SH-SY5Y (cell line): ENCODE measurements around the gene FGF1.

Experiments
- GATA2 ChIP-seq: IDR thresholded peaks from 2 replicates; pipeline ENCODE4 v1.6.1; 2011; ENCODE audit warnings: mild to moderate bottlenecking, low read depth, low read length
- GATA3 ChIP-seq: IDR thresholded peaks from 2 replicates; pipeline ENCODE4 v1.6.1; 2011; ENCODE audit warnings: low read depth, mild to moderate bottlenecking, low read length, moderate library complexity

The FGF1 gene

DNA sequence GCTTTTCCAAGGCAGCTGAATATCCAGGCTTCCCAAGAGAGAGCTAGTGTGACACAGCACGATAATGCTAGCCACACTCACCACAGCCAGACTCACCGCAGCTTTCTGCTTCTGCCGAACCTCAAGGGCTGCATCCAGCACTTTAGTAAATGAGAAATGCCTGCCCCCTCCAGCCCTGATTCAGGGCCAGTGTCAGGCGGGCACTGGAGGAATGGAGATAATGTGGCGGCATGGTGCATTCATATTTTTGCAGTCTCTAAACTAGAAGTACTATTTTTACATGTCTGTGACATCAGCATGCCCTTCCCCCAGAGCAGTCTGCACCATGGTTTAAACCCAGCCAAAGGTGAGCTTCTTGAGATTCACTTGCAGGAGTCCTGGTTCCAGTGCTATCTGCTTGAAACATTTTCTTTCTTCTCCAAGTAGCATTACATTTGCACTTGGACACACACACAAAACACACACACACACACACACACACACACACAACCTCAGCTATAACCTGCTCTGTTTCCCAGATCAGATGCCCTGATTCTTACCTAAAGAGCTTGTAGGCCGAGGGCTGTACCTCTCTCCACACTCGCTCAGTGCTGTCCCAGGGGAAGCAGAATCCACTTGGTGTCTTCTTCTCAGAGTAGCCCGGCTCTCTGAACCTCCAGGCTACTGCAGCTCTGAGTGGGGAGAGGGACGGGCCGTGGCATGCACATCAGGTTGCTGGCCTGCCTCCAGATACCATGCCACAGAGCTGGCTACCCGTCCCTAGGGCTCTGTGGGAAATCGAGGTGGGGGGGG is at the start of gene FGF1:
TSS of gene FGF1 (minus strand) at position 673 of the 792 bp plus-strand sequence. CDS start 71,963 bp downstream, outside the sequence.
- TF ChIP-seq GATA2, result no peak; the same call in 1 of the 2 replicates
- TF ChIP-seq GATA3, result no peak

DNA sequence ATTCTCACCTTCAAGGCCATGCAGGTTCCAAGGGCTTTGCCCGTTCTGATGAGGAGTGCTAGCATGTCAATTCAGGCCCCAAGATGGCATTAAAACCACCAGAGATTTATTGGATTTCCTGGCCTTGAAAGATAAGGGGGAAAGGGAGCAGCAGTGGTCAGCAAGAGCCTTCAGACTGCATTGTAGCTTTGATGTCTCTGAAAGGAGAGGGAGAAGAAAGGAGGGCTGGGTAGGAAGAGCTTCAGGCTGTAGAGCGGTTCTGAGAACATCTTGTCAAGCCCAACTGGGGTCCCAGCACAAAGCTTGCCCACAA is 41.8 kb upstream of the FGF1 start:
- TF ChIP-seq GATA2, result no peak
- no peak for TF ChIP-seq GATA3

DNA sequence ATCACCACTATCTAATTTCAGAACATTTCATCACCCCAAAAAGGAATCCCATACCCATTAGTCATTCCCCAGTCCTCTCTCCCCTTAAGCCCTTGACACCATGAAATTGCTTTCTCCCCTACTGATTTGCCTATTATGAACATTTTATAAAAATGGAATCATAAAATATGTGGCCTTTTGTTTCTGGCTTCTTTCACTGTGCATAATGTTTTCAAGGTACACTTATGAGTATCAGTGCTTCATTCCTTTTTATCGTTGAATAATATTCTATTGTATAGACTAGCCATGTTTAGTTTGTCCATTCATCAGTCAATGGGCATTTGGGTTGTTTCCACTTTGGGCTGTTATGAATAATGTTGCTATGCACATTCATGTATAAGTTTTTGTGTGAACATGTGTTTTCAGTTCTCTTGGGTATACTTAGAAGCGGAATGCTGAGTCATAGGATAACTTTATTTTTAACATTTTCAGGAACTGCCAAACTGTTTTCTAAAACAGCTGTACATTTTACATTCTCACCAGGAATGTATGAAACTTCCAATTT is 40.4 kb upstream of the FGF1 start:
- no peak for TF ChIP-seq GATA2
- TF ChIP-seq GATA3, result no peak

DNA sequence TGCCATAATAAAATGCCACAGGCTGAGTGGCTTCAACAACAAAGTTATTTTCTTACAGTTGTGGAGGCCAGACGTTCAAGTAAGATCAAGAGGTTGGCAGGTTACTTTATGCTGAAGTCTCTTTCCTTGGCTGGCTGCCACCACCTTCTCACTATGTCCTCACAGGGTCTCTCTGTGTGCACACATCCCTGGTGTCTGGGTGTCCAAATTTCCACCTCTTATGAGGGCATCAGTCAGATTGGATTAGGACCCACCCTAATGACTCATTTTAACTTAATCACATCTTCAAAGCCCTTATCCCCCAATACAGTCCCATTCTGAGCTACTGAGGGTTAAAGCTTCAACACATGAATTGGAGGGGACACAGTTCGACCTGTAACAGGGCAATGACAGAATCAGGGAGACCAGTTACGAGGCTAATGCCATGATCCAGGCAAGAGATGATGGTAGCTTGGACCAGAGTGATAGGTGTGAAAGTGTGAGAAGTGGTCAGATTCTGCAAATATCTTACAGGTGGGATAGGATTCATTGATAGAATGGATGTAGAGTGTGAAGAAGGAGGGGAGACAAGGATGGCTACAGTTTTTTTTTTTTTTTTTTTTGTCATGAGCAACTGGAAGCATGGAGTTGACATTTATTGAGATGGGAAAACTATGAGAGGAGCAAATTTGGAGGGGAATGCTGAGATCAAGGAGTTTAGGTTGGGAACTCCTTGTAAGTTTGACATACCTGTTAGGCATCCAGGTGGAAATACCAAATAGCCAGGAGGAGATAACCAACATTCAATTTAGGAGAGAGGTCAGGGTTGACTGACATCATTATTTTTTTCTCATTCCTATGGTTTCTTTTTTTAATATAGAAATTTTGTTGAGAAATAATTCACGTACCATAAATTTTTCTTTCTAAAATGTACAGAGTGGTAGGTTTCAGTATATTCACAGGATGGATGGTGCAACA is 39.6 kb upstream of the FGF1 start:
- TF ChIP-seq GATA3 (no peak), GATA2 (no peak)

DNA sequence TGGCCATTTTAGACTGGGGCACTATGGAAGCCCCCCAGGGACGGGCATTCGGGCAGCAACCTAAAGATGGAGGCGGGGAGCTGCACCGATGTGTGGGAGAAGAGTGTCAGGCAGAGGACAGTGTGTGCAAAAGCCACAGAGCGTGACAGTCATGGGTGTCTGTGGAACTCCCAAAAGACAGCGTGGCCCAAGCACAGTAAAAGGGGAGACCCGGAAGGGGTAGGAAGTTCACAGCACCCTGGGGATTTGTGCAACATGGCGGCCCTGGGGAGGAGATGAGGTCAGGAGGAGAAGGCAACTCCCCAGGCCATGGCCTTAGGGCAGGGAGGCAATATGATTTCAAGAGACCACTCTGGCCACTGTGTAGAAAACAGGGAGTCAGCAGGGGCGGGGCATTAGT is 38.9 kb upstream of the FGF1 start:
- no peak for TF ChIP-seq GATA2
- TF ChIP-seq GATA3, result no peak

DNA sequence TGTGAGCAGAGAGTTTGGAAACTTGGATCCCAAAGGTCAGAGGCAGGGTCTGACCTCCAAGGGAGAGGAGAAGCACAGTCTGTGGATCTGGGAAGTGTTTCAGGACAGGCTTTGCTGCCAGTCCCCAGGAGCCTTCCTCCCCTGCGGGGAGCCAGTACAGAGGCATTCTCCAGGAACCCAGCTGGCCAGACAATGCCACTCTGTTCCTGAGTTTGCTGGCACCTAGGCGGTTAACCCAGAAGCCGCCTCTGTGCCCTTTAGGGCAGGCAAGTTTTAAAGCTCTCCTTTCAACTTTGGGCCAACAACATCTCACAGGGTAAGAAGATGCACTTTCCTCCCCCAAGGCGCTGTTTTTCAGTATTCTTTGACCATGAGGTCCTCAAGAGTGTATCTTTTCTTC is 37.0 kb upstream of the FGF1 start:
- TF ChIP-seq GATA2 (no peak), GATA3 (no peak)

DNA sequence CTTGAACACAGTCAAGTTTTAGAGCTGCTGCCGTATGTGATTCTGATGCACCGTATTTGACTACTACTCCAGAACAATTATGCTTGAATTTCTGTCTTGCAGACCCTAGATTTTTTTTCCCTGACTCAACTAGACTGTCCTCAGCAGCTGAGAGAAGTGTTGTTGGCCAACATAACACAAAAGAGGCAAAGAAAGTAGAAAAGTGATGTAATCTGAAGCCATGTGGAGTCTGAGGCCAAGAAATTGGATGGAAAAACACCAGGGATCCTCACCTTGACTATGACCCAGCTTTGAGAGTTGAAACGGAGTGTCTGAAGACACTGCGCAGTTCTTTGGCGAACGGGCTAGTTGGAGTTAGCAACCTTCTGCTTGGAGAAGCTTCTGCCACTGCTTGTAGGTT is 36.3 kb upstream of the FGF1 start:
- no peak for TF ChIP-seq GATA2
- TF ChIP-seq GATA3, result no peak

DNA sequence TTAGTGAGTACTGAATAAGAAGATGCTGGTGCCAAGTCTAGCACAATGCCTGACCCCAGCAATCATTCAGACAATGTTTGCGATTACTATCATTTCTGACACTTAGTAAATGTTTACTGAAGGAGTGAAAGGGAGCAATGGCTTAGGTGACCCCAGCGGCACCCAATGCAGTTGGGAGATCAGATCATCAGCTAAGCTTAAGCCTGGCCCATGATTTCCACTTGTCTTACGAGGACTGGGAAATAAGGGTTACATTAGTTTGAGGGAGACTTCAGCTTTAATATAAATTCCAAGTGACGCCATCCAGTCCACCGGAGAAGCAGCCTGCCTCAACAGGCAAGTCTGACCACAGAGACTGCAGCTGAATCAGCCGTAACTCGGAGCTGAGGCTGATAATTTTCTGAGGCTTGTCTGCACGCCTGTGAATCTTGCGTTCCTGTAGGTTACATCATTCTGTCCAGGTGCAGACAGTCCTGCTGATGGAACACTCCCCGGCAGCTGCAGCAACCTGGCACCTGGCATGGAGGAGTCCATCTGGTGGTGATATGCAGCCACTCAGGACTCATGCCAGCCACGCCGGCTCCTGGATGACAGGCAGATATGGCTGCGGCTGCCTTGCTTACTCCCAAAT is 34.9 kb upstream of the FGF1 start:
- TF ChIP-seq GATA3, result no peak
- no peak for TF ChIP-seq GATA2

DNA sequence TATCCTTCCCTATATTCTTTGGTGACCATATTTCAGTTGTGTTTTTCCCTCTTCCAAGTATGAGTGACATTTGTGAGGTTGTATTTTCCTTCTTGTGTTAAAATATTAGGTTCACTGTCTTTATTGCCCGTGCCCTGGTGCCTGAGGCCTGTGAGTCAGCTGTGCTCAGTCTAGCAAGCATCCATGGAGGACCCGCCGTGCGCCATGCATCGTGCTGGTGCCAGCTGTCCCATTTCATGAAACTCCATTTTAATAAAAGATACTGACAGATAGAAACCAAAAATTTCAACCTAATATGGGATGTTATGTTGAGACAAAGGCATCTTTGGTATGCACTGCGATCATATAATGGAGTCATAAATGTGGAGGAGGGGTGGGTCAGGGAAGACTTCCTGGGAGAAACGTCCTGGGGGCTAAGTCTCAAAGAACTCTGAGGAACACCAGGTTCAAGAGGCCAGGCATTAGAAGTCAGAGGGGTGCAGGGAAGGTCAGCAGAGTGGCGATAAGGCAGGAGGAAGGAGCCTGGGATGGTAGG is 34.0 kb upstream of the FGF1 start:
- TF ChIP-seq GATA2 (no peak), GATA3 (no peak)

DNA sequence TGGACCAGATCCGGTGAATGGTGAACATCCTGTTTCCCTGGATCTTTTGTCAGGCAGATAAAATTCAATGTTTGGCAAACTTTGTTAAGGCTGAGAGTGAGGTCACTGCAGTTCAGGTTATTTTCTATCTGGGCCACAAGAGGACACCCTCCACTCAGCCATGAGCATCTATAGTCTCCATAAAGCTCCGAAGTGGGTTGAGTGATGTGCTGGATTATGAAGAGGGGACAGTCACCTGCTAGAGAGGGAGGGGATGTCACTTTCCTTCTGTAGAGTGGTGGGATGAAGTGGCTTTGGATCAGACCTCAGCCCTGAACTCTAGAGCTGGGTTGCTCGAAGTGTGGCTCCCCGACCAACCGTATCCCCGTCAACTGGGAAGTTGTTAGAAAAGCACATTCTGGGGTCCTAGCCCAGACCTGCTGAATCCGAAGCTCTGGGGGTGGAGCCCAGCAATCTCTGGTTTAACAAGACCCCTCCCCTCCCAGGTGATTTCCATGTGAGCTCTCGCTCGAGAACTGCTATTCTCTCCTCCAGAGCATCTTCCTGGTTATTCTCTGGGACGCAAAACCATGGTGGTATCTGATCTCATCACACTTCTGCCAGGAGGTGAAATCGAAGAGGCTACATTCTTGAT is 31.8 kb upstream of the FGF1 start:
- TF ChIP-seq GATA2, result no peak
- no peak for TF ChIP-seq GATA3

DNA sequence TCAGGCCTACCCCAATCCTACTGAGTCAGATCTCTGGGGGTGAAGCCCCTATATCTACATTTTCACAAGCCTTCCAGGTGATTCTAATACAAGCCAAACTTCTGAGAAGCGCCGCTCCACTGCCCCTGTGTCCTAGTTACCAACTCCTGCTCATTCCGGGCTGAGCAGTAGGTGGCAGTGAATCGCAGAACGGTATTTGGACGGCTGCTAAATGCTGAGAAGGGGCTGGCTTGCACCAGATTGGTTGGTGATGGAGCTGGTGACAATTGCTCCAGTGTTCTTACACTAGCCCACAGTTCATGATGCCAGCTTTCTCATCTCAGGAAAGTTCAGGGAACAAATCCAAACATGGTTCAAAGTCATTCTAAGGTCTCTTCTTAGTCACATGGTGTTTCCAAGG is 31.1 kb upstream of the FGF1 start:
- TF ChIP-seq GATA3 (no peak), GATA2 (no peak)

DNA sequence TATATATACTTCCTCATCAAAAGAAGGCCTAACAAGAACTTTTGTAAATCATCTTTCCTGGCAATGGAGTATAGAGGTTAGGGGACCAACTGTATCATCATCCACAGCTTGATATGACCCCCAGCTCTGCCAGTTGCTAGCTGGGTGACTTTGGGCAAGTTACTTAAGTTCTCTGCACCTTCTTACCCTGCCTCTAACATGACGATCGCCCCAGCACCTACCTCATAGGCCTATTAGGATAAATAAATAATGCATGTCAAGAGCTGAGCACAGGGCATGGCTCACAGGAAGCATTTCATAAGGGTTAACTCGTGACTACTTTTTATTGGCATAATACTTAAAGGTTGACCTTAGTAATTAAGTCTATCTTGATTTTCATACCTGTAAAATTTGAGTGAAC is 29.4 kb upstream of the FGF1 start:
- TF ChIP-seq GATA3, result no peak
- TF ChIP-seq GATA2, result no peak

DNA sequence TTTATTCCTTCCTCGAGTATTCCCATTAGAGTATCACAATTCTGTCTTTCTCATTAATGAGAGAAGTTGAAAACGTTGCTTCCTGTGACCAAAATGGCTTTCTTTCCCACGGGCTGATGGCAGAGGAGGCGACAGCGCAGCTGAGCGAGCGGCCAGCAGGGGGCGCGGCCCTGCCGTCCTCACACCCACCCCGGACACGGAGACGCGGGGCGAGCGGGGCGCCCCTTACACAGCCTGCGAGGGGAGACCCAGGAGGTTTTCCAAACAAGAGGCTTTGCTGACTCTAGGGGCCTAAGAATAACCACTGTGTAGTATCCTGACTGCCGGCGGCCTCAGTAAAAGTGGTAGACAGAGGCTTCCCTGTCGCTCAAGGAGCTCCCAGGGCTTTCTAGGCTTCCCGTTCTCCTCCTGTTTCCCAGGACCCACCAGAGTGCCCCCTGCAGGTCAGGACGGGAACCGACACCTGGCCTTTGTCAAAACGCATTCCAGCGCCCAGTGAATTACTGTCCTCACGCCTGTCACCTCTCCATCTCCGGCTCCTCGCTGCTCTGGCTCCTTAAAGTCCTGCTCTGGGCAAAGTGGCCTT is 27.3 kb upstream of the FGF1 start:
- TF ChIP-seq GATA2, result no peak
- no peak for TF ChIP-seq GATA3
